Epithelial cell of esophagus (primary cell): ENCODE data around the gene EXOC3L1.
A peak's percentile ranks its signal among the peaks of the same experiment; 100 is the strongest.

ENCODE experiments used
- DNase-seq: peaks from one replicate; pipeline ENCODE4 v3.0.0; 2010; ENCODE audit warnings: low read depth
- H3K4me3 ChIP-seq: 2 replicates; pipeline ENCODE4 v1.5.1; 2011; ENCODE audit warnings: mild to moderate bottlenecking, low read length, control low read depth
- TF ChIP-seq, protein P1 (sequence below): IDR thresholded peaks from 2 replicates; pipeline ENCODE4 v1.5.1; 2011; ENCODE audit warnings: low read depth, mild to moderate bottlenecking, low read length, control low read depth, inconsistent platforms; ENCODE audit not compliant: insufficient read depth; ENCODE audit errors: missing control alignments

EXOC3L1 gene

DNA sequence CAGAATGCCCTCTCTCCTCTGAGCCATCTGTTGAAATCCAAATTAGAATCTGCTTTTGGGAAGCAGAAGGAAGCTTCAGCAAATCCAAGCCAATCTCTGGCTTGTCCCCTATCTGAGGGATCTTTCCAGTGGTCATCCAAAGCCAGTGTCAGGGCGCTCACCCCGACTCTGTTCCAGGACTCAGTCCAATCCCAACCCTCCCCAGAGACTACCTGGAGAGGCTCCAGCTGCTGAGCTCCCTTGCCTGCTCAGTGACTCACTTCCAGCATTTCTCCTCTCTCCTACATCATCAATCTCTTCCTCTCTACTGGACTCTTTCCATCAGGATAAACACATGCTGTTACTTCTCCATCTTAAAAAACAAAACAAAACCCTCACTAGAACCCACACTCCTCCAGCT, 8.6 kb downstream of the EXOC3L1 start:
- no peak overlapping the region for H3K4me3 ChIP-seq
- peak; percentile 47 for DNase-seq

DNA sequence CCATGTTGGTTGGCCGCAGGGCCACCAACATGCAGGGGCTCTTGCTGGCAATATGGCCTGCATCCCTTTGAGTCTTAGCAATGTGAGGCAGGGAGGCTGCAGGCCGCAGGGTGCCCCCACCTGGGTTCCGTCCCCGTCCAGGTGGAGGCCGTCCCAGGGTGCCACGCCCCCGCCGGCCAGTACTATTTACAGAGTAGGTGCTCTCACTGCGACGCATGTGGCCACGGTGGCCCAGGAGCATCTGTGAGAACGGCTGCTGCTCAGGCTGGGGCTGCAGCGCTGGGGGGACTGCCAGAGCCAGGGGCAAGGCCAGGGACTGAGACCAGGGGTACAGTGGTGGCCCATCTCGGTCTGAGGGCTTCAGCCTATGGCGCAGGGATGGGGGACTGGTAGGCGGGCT, 9.8 kb downstream of the EXOC3L1 start:
- TF ChIP-seq, protein P1, sequence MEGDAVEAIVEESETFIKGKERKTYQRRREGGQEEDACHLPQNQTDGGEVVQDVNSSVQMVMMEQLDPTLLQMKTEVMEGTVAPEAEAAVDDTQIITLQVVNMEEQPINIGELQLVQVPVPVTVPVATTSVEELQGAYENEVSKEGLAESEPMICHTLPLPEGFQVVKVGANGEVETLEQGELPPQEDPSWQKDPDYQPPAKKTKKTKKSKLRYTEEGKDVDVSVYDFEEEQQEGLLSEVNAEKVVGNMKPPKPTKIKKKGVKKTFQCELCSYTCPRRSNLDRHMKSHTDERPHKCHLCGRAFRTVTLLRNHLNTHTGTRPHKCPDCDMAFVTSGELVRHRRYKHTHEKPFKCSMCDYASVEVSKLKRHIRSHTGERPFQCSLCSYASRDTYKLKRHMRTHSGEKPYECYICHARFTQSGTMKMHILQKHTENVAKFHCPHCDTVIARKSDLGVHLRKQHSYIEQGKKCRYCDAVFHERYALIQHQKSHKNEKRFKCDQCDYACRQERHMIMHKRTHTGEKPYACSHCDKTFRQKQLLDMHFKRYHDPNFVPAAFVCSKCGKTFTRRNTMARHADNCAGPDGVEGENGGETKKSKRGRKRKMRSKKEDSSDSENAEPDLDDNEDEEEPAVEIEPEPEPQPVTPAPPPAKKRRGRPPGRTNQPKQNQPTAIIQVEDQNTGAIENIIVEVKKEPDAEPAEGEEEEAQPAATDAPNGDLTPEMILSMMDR = no peak
- H3K4me3 ChIP-seq = no peak overlapping the region

More for the DNA sequence above, 8.6 kb downstream of the EXOC3L1 start:
- TF ChIP-seq, protein P1 = no peak

DNA sequence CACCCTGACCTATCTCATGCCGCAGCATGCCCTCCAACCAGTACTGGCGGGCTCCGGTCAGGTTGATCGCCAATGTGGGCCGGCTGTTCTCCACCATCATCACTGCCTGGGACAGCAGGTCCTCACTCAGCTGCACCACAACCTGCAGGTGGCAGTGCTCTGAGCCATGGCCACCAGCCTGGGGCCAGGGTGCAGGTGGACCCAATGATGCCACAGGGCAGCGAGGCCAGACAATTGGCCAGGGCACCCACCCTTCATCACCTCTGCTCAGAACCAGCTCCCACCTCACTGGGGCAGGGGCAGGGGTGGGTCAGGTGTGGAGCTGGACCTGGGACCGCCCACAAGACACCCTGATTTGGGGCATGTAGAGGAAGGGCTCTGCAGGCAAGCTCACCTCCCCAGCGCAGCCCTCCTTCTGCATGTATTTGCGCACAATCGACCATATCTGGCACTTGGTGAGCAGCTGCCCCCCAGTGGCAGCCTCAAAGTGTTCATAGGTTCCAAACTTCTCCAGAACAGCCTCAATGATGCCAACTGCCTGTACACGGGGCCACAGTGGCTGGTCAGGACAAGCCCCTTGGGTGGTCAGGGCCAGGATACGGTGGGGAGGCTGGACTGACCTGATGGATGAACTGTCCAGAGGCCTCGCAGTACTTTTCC, 10.4 kb downstream of the EXOC3L1 start:
- TF ChIP-seq, protein P1 = peak; percentile 11
- H3K4me3 ChIP-seq = no peak overlapping the region

More for the DNA sequence above, 9.8 kb downstream of the EXOC3L1 start:
- DNase-seq = no peak

DNA sequence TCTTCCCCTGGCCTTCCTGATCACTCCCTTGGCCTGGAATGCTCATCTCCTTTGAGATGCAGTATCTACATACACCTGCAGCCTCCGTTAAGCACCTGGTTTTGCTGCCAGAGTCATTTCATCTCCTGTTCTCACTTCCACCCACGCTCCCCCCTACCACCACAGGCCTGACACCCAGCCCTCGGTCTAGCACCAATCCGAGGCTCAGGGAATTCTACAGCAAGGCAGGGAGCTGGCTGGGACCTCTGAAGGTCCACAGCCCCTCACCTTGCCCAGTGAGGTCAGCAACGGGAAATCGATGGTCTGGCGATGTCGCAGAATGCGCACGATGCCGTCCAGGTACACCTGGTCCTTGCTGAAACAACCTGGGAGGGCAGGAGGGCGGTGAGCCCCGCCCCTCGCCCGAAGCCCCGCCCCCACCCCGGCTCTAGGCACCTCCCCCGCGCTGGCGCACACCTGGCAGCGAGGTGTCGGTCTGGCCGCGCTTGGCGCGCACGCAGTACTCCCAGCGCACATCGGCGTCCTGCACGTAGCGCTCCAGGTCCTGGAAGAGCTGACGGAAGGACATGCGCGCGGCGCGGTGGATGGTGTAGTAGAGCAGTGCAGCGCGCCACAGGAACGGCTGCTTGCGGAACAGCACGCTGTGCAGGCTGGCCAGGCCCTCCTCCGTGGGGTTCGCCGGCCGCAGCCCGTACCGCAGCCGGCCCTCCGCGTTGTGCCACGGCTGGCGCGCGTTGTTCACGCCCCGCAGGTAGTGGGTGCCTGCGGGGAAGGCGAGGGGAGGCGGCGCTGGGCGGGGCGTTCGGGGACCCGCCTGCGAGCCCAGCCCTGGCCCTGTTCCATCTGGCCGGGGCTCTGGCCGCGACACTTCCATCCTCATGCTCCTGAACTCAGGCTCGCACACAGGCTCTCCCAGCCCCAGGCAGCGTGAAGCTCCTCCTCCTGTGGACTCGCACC, 11.9 kb downstream of the EXOC3L1 start:
- TF ChIP-seq, protein P1 = peak; percentile 22
- H3K4me3 ChIP-seq = peak overlapping the region; percentile 38
- DNase-seq = peak; percentile 97

More for the DNA sequence above, 10.4 kb downstream of the EXOC3L1 start:
- no peak for DNase-seq

DNA sequence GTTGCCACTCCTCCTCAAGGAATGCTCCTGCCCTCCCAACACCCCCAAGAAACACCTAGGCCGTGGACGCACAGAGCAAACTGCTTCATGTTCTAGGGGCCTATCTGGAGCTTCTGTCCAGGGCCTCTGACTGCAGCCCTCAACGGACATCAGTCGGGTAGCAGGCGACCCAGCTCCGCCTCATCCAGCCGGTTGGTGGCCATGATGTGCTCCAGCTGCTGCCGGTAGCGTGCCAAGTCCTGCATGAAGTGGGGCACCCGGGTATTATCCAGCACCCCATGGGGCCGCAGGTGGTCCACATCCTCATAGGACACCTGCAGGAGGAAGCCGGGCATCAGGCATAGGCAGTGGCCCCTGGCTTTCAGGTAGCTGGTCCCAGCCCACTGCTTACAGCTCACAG, 13.3 kb downstream of the EXOC3L1 start:
- DNase-seq = no peak
- TF ChIP-seq, protein P1 = no peak
- H3K4me3 ChIP-seq = no peak overlapping the region

DNA sequence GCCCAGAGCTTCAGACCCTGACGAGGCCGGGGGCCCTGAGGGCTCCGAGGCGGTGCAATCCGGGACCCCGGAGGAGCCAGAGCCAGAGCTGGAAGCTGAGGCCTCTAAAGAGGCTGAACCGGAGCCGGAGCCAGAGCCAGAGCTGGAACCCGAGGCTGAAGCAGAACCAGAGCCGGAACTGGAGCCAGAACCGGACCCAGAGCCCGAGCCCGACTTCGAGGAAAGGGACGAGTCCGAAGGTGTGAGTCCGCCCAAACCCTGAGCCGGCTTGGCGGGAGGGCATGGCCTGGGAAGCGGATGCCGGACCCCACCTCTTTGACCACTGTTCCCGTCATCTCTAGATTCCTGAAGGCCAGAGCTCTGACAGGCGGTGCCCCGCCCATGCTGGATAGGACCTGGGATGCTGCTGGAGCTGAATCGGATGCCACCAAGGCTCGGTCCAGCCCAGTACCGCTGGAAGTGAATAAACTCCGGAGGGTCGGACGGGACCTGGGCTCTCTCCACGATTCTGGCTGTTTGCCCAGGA, 15.2 kb downstream of the EXOC3L1 start:
- no peak for DNase-seq
- TF ChIP-seq, protein P1 = no peak
- peak overlapping the region; percentile 55 for H3K4me3 ChIP-seq
